Measurements from ENCODE around the gene RAVER1.

- TF ChIP-seq EZH2 (IDR thresholded peaks at IDR 0.05; ENCODE audit: borderline replicate concordance, low read depth, low read length, severe bottlenecking), result no peak
- no peak for TF ChIP-seq CTCF (IDR thresholded peaks at IDR 0.05; ENCODE audit: borderline replicate concordance, extremely low read depth, low read length, poor library complexity, severe bottlenecking)
Measured at GRCh38 chr19:10293637-10294367, 39.5 kb downstream of the RAVER1 start.
